D721Med (cell line): ENCODE data around the gene INSRR.

Experiments
- DNase-seq: peaks from one replicate; pipeline ENCODE4 v3.0.0; 2011; ENCODE audit warnings: low spot score; ENCODE audit not compliant: insufficient read length
- FAIRE-seq: peaks from 2 replicates; lab custom pipeline; 2011; peaks lifted over from hg19 to GRCh38; lab: Jason Lieb, UNC
- TF ChIP-seq, protein P1 (sequence below): IDR thresholded peaks from 2 replicates; pipeline ENCODE4 v1.5.1; 2012; ENCODE audit warnings: mild to moderate bottlenecking, control low read depth; ENCODE audit not compliant: insufficient read depth; ENCODE audit errors: missing control alignments

INSRR gene

GRCh38 chr1:156805766-156806511 is 53.0 kb downstream of the INSRR start:
- DNase-seq (no peak), FAIRE-seq (no peak)

GRCh38 chr1:156804572-156805243 is 54.2 kb downstream of the INSRR start:
- peak; percentile 98 for FAIRE-seq
- peak; percentile 63 for DNase-seq
- TF ChIP-seq, protein P1, sequence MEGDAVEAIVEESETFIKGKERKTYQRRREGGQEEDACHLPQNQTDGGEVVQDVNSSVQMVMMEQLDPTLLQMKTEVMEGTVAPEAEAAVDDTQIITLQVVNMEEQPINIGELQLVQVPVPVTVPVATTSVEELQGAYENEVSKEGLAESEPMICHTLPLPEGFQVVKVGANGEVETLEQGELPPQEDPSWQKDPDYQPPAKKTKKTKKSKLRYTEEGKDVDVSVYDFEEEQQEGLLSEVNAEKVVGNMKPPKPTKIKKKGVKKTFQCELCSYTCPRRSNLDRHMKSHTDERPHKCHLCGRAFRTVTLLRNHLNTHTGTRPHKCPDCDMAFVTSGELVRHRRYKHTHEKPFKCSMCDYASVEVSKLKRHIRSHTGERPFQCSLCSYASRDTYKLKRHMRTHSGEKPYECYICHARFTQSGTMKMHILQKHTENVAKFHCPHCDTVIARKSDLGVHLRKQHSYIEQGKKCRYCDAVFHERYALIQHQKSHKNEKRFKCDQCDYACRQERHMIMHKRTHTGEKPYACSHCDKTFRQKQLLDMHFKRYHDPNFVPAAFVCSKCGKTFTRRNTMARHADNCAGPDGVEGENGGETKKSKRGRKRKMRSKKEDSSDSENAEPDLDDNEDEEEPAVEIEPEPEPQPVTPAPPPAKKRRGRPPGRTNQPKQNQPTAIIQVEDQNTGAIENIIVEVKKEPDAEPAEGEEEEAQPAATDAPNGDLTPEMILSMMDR, result no peak

More at GRCh38 chr1:156805766-156806511, 53.0 kb downstream of the INSRR start:
- TF ChIP-seq, protein P1, result no peak

DNA sequence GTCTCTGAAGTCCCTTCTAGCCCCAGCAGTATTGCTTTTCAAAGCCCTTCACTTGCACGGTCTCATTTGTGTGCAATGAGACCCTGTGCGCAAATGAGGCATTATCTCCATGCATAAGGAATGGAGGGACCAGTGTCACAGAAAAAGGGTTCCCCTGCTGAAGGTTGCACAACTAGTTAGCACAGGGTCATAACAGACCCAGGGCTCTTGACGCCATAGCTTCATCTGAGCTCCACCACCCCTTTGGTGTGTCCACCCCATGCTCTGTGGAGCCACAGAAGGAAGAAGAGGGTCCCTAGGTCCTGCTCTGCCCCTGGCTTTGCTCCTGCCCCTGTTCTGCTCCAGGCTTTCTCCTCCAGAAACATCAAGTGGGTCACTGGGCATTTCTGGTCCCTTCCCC is 54.9 kb downstream of the INSRR start:
- DNase-seq, result no peak
- TF ChIP-seq, protein P1, result no peak

DNA sequence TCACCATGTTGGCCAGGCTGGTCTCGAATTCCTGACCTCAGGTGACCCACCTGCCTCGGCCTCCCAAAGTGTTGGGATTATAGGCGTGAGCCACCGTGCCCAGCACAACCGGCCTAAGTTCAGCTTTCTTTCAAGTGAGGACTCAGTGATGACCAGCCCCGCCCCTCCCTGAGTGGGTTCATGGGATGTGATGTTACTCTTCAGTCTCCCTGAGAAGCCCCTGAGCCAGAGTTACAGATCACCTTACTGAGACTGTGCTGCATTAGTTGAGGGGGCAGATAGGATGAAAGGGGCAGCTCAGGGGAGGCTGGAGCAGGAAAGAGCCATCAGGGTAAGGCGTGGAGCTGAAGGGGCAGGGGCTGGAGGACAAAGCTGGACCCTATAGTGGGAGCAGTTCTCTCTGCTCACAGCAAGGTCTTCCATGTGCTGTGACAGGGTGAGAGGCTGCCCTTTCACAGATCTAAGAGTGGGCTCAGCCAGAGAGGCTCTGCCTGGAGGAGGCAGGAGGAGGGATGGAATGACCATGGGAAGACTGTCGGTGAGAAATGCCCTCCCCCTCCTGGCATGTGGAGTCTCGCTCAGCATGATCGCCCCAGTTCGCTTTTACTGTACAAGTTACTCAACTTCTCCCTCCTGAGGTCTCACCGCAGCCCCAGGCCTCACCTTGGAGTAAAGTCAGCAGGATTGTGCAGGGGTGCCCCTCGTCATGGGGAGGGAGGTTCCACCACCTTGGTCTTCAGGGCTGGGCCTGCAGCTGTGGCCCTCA is 55.6 kb downstream of the INSRR start:
- FAIRE-seq (no peak), DNase-seq (no peak)
- TF ChIP-seq, protein P1, result no peak

More for the DNA sequence above, 54.9 kb downstream of the INSRR start:
- no peak for FAIRE-seq

GRCh38 chr1:156802421-156802935 is 56.4 kb downstream of the INSRR start:
- DNase-seq (no peak), FAIRE-seq (no peak)
- TF ChIP-seq, protein P1, result no peak

- FAIRE-seq (no peak), DNase-seq (no peak)
- TF ChIP-seq, protein P1, result peak; percentile 18
Measured at GRCh38 chr1:156801409-156802121, 57.4 kb downstream of the INSRR start.
